Fibroblast of skin of right biceps (primary cell): ENCODE results near the gene CDC14A.

ENCODE experiments used
- DNase-seq: peaks from one replicate; pipeline ENCODE4 v3.0.0-alpha.2; 2013

Gene CDC14A

DNA sequence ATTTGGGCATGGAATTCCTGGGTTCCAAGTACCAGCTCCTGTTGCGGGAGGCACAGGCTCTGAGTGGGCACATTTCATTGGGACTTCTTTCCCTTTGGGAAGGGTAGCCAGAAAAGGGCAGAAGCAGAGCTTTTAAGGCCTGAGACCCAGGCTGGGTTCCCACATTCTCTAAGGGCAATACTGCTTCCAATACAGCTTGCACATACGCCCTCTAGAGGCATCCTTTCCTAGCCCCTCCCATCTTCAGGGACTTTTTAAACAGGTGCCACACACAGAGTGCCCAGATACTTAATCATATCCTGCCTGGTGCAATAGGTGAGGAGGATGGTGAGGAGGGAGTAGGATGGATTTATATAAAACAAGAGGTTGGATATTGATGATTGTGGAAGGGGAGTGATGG, 191.3 kb downstream of the CDC14A start:
- DNase-seq: no peak

GRCh38 chr1:100544791-100545190, 192.5 kb downstream of the CDC14A start:
- DNase-seq: no peak

GRCh38 chr1:100545855-100546254, 193.5 kb downstream of the CDC14A start:
- no peak for DNase-seq

- DNase-seq: no peak
Observed at GRCh38 chr1:100552031-100552430, 199.7 kb downstream of the CDC14A start.

DNA sequence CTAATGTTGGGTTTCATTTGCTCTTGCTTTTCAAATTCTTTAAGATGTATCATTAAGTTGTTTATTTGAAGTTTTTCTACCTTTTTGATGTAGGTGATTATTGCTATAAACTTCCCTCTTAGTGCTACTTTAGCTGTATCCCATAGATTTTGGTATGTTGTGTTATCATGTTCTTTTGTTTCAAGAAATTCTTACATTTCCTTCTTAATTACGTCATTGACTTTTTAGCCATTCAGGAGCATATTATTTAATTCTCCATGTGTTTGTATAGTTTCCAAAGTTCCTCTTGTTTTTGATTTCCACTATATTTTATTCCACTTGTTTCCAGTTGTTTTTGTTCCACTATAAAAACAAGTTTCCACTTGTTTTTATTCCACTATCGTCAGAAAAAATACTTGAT, 200.6 kb downstream of the CDC14A start:
- DNase-seq: no peak

DNA sequence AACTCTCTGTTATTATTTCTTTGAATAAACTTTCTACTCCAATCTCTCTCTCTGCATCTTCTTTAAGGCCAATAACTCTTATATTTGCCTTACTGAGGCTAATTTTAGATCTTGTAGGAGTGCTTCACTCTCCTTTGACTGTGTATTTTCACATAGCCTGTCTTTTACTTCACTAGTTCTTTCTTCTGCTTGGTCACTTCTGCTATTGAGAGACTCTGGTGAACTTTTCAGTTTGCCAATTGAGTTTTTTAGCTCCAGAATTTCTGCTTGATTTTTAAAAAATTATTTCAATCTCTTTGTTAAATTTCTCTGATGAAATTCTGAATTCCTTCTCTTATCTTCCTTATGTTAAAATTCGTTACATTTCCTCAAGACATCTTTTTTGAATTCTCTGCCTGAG, 203.9 kb downstream of the CDC14A start:
- DNase-seq: no peak

GRCh38 chr1:100556925-100557605, 204.8 kb downstream of the CDC14A start:
- DNase-seq: no peak

GRCh38 chr1:100557606-100557953, 205.3 kb downstream of the CDC14A start:
- no peak for DNase-seq

DNA sequence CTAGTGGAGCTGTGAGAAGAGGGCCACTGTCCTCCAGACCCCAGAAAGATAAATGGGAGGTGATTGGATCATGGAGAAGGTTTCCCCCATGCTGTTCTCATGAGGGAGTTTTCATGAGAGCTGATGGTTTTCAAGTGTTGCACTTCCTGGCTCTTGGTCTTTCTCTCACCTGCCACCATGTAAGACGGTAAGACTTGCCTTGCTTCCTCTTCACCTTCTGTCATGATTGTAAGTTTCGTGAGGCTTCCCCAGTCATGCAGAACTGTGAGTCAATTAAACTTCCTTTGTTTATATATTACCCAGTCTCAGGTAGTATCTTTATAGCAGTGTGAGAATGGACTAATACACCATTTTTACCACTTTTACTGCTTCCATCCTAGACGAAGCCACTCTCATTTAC, 213.2 kb downstream of the CDC14A start:
- no peak for DNase-seq

- no peak for DNase-seq
Observed at GRCh38 chr1:100565937-100566699, 213.8 kb downstream of the CDC14A start.

DNA sequence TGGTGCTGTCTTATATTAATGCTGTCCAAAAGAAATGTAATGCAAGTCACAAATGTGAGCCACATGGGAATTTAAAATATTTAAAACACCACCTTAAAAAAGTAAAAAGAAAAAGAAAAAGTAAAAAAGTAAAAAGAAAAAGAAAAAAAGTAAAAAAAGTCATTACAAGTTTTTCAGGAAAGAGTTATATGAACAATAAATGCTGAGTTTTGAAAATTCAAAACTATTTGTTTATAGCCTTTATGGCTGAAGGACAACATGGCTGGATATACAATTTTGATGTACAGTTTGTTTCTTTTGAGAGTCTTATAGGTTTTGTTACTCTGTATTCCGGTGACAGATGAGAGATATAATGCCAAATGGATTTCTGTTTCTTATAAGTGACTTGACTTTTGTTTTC, 214.8 kb downstream of the CDC14A start:
- DNase-seq: no peak
